Kidney (tissue), 14 donors: ENCODE data around the gene MSI2. TPM values are rescaled to one million over a fixed set of nuclear protein-coding genes. Genes with fewer than 3 reads are reported as not detected.

ENCODE experiments used
- DNase-seq, 5 donors: peaks; one replicate each; pipeline ENCODE4 v3.0.0-alpha.2; 2013 to 2020
- FAIRE-seq: peaks from 2 replicates; lab custom pipeline; 2012; peaks lifted over from hg19 to GRCh38; lab: Jason Lieb, UNC
- H3K27ac ChIP-seq, 2 donors: one replicate each; pipeline ENCODE4 v1.7.0; 2013; ENCODE audit warnings: low read depth in 2 of 2, low read length in 2 of 2, inconsistent platforms in 1 of 2
- H3K27me3 ChIP-seq: one replicate; pipeline ENCODE4 v1.7.1; 2013; ENCODE audit warnings: low read length, inconsistent platforms; ENCODE audit not compliant: control insufficient read depth, insufficient read depth
- H3K36me3 ChIP-seq, 3 donors: one replicate each; pipeline versions ENCODE4 v1.7.0 to v1.7.1; 2013; ENCODE audit warnings: low read length in 3 of 3, control low read depth in 1 of 3, inconsistent platforms in 1 of 3; ENCODE audit not compliant: insufficient read depth in 3 of 3, control insufficient read depth in 2 of 3
- H3K4me1 ChIP-seq, 3 donors: one replicate each; pipeline versions ENCODE4 v1.7.0 to v1.7.1; 2013; ENCODE audit warnings: low read length in 3 of 3, inconsistent platforms in 1 of 3, low read depth in 1 of 3; ENCODE audit not compliant: control insufficient read depth in 2 of 3, insufficient read depth in 2 of 3
- H3K4me3 ChIP-seq, 3 donors: one replicate each; pipeline versions ENCODE4 v1.7.0 to v1.8.1; 2013; ENCODE audit warnings: low read length in 3 of 3, control low read depth in 1 of 3, inconsistent platforms in 1 of 3
- H3K9ac ChIP-seq, 3 donors: one replicate each; pipeline versions ENCODE4 v1.7.0 to v1.7.1; 2013; ENCODE audit warnings: low read length in 3 of 3, control low read depth in 1 of 3, inconsistent platforms in 1 of 3
- H3K9me3 ChIP-seq, 3 donors: one replicate each; pipeline versions ENCODE4 v1.7.0 to v1.7.1; 2013; ENCODE audit warnings: low read length in 3 of 3, control low read depth in 1 of 3, inconsistent platforms in 1 of 3; ENCODE audit not compliant: control insufficient read depth in 2 of 3, insufficient read depth in 1 of 3
- intact Hi-C: fragments of 100-400 bp; cut with DNase I; formaldehyde crosslinking; loops from one replicate; pipeline ENCODE4 v1.11.1; 2022
- polyA plus RNA-seq: library from polyadenylated mRNA; stranded (reverse); fragments of 350-450 nt; fragmentation: Illumina TruSeq; extraction: RNeasy Lipid Tissue Mini Kit (QIAGEN cat#74804); gene quantifications from one replicate; pipeline ENCODE4 v1.2.3, GENCODE V29; 2014; ENCODE audit warnings: low read depth, low replicate concordance; ENCODE audit not compliant: insufficient read depth
- total RNA-seq: library from RNA; stranded (reverse); fragmentation: NEBNext Ultra II Directional; extraction: Animal tissue kit (Norgen Biotek cat#: 25700); gene quantifications from one replicate; pipeline ENCODE4 v1.2.1, GENCODE V29; 2021
- TF ChIP-seq, protein P1 (sequence below): IDR thresholded peaks from 3 replicates; pipeline ENCODE4 v1.5.1; 2012; ENCODE audit warnings: mild to moderate bottlenecking, moderate library complexity, borderline replicate concordance; ENCODE audit not compliant: insufficient read depth; ENCODE audit errors: extremely low read depth
- donor health status: control.
- donor health status: control.
- donor health status: control.
- donor health status: control.
- donor health status: control.
- donor health status: DM: yes; HTN: yes; CAD: no.
- donor health status: Normal renal cell carcinoma (clear cell type).

MSI2 gene
- total and polyA plus RNA-seq, 2 donors from 2014 or later: 69.2 to 151 TPM

DNA sequence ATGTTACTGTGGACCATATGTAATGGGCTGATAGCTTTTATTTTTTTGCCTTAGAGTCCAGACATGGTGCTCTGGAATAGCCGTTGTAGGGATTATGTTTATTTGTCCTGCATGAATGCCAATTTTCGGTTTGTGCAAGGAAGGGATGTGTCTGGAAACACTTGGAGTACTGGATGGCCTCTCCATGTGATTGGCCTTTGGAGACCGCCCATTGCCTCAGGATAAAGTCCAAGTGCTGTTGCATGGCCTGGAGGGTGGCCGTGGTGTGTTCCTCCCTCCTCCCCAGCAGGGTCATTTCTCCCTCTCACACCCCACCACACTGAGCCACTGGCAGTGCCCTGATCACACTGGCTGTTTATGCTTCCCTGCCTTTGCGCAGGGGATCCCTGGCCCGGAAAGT lies 93.9 kb downstream of the MSI2 start:
- H3K4me1 ChIP-seq: peaks cover 0 to 17% (median 14%) of the 10 kb centered on the region in 3 donors
- TF ChIP-seq, protein P1, sequence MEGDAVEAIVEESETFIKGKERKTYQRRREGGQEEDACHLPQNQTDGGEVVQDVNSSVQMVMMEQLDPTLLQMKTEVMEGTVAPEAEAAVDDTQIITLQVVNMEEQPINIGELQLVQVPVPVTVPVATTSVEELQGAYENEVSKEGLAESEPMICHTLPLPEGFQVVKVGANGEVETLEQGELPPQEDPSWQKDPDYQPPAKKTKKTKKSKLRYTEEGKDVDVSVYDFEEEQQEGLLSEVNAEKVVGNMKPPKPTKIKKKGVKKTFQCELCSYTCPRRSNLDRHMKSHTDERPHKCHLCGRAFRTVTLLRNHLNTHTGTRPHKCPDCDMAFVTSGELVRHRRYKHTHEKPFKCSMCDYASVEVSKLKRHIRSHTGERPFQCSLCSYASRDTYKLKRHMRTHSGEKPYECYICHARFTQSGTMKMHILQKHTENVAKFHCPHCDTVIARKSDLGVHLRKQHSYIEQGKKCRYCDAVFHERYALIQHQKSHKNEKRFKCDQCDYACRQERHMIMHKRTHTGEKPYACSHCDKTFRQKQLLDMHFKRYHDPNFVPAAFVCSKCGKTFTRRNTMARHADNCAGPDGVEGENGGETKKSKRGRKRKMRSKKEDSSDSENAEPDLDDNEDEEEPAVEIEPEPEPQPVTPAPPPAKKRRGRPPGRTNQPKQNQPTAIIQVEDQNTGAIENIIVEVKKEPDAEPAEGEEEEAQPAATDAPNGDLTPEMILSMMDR: no peak
- peaks cover 0 to 8% (median 4%) of the 10 kb centered on the region in 3 donors for H3K36me3 ChIP-seq
- no peak for DNase-seq
- H3K4me3 ChIP-seq: no peak overlapping the region
- H3K27me3 ChIP-seq: no peaks in the 10 kb centered on the region
- intact Hi-C loops: no loop called here
- peak overlapping the region in 1 of 2 donors; percentile 5 for H3K27ac ChIP-seq
- H3K9me3 ChIP-seq: no peaks in the 10 kb centered on the region
- no peak for FAIRE-seq
- no peak overlapping the region for H3K9ac ChIP-seq

DNA sequence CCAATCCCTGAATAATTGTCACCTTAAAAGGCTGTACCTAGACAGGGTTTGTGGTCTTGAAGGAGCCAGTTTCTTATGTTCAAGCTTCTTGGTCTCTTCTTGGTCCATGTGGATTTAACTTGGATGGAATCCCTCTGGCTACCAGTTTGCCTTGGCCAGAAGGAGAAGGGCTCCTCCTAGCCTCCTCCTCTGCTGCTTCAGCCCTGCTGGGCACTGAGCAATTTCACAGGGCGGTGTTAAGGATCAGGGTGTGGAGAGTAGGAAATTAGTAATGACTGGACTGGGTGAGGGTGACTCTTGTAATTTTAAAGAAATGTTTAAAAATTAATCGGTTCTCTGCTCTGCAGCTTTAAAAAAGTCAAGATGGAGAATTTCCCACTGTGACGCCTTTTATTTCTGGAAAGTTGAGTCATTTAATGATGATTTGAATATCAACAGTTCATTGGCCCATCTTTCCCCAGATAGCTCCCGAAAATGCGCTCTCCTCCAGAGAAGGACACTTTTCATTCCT lies 96.4 kb downstream of the MSI2 start:
- peaks cover 0 to 32% (median 30%) of the 10 kb centered on the region in 3 donors for H3K4me1 ChIP-seq
- DNase-seq: no peak
- TF ChIP-seq, protein P1: no peak
- H3K27me3 ChIP-seq: no peaks in the 10 kb centered on the region
- H3K27ac ChIP-seq: no peak overlapping the region
- H3K9ac ChIP-seq: no peak overlapping the region
- H3K4me3 ChIP-seq: no peak overlapping the region
- no peak for FAIRE-seq
- intact Hi-C loops: no loop called here
- no peaks in the 10 kb centered on the region for H3K9me3 ChIP-seq
- H3K36me3 ChIP-seq: peaks cover 0 to 6% (median 4%) of the 10 kb centered on the region in 3 donors

DNA sequence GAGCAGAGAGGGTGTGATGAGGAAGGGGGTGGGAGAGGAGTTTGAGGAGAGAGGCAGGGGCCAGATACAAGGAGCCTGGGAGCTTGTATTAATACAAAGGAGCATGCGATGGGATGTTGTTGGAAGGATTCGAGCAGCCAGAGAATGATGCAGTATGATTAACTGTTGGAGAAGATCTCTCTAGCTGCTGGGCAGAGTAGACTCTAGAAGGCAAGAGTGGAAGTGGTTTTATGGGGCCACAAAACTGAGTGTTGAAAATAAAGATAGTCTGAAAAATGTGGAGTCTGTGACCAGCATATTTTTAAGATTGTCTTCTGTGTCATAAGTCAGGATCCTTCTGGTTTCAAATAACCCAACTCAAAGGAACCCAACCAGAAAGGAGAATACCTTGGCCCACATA lies 98.3 kb downstream of the MSI2 start:
- no peak overlapping the region for H3K4me3 ChIP-seq
- H3K27ac ChIP-seq: peak overlapping the region in 1 of 2 donors; percentile 20
- intact Hi-C loops: no loop called here
- FAIRE-seq (no peak), DNase-seq (no peak)
- no peaks in the 10 kb centered on the region for H3K27me3 ChIP-seq
- TF ChIP-seq, protein P1: no peak
- no peaks in the 10 kb centered on the region for H3K9me3 ChIP-seq
- H3K36me3 ChIP-seq: peaks cover 0 to 2% (median 0%) of the 10 kb centered on the region in 3 donors
- H3K9ac ChIP-seq: no peak overlapping the region
- peaks cover 4 to 47% (median 45%) of the 10 kb centered on the region in 3 donors for H3K4me1 ChIP-seq
